GM19467 (cell line): Measurements from ENCODE around the gene MSI2.

Experiments
- ATAC-seq: cut with Tn5 transposase; IDR thresholded peaks from one replicate; pipeline ENCODE4 v1.9.1; 2021; ENCODE audit warnings: mild to moderate bottlenecking, moderate library complexity; ENCODE audit not compliant: unreplicated experiment

MSI2 gene

GRCh38 chr17:57665696-57666095, 409.4 kb downstream of the MSI2 start:
- ATAC-seq = no peak

GRCh38 chr17:57666201-57666870, 410.0 kb downstream of the MSI2 start:
- ATAC-seq = no peak

DNA sequence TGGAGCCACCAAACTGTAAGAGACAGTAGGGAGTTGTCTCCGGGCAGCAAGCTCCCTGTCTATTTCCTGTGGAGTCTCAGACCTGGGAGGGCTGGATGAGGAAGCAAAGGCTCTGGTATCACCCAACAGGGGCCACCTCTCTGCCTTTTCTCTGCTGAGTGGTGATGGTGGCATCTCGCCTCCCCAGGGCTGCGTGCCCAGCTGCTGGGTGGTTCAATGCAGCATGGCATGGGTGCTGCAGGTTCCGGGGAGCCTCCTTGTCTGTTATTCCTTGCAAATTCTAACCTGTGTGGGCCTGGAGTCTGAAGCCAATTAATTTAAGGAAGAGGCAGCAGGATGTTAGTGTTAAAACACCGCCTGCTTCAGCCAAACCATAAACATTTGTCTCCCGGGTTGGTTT, 410.6 kb downstream of the MSI2 start:
- ATAC-seq = no peak

- ATAC-seq = no peak
Observed at GRCh38 chr17:57667461-57667923, 411.2 kb downstream of the MSI2 start.

DNA sequence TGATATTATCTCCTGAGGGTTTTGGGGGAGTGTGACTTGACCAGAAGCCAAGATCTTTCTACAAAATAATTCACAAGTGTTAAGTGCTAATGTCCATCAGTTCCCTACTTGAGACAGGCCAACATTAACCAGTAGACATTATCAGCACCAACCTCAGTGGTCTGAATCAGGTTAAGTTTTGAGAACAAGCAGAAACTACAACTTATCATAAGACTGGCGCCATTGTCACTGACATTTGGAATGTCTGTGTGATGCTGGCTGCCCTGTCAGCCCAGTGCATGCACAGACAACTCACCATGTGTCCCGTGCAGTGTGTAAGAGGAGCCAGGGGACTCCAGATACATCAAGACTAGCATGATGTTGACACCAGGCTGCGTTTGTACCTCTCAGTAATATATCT, 412.0 kb downstream of the MSI2 start:
- ATAC-seq = no peak

DNA sequence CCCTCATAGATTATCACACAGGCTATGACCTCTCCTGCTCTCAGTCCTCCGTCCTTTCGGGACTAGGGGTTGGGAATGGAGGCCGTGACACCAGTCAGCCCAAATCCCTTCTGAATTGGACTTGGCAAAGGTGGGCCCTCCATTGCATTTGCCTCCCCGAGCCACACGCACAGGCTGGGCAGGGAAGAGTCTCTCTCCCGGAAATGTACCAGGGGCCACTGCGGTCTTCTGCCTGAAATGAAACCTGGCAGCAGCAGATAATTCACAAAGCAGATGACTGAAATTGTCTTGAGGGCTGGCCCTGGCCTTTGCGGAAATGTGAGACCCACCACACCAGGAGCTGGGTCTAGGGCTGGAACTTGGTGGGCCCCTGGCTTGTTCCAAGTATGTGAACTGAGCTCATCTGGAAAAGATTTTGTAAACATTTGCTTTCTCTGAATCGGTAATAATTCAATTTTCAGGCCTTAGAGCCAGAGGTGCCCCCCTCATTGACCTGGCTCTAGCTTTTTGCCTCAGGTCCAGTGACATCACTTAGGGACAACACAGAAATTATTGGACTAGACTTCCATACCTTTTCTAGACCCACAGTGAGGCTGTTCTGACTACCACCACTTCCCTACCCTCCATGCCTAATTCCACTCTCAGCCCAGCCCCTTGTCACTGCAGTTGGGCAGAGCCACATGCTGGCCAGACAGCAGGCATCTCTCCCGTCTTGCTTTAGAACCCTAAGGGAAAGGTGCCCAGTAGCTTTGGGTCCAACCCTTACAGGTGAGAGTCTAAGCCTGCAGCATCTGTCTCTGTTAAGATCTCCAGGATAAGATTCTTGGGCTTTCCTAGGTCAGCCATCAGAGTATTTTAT, 413.6 kb downstream of the MSI2 start:
- no peak for ATAC-seq

DNA sequence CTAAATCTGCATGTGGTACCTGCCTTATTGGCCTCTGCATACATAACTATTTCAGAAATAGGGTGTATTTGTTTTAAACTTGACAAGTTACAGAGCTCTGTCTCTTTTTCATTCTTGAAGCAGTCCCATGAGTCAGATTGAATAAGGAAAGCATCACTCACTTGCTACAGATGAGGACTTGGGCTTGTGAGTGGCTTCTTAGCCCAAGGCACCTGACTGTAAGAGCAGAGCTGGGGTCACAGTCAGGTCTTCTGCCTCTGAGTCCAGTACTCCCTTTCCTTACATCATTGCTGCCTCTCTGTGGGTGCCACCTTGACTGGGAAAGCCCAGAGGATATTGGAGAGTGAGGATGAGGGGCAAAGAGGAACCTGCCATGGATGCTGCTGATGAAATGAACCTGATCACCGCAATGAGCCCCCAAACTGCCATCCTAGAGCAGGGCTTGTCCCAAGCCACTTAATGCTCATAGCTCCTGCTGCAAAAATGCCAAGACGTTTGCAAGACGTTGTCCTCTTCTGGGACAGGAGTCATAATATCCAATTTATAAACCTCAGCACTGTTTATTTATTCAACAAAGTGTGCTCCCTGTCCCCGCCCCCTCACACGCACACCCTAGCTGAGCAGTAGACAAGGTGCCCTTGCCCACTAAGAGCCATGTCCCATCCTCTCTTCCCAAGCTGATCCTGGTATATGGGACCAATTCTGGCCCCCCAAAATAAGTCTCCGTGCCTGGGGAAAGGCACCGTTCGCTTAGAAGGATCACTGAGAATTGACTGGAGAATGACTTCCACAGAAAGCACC, 414.6 kb downstream of the MSI2 start:
- no peak for ATAC-seq

DNA sequence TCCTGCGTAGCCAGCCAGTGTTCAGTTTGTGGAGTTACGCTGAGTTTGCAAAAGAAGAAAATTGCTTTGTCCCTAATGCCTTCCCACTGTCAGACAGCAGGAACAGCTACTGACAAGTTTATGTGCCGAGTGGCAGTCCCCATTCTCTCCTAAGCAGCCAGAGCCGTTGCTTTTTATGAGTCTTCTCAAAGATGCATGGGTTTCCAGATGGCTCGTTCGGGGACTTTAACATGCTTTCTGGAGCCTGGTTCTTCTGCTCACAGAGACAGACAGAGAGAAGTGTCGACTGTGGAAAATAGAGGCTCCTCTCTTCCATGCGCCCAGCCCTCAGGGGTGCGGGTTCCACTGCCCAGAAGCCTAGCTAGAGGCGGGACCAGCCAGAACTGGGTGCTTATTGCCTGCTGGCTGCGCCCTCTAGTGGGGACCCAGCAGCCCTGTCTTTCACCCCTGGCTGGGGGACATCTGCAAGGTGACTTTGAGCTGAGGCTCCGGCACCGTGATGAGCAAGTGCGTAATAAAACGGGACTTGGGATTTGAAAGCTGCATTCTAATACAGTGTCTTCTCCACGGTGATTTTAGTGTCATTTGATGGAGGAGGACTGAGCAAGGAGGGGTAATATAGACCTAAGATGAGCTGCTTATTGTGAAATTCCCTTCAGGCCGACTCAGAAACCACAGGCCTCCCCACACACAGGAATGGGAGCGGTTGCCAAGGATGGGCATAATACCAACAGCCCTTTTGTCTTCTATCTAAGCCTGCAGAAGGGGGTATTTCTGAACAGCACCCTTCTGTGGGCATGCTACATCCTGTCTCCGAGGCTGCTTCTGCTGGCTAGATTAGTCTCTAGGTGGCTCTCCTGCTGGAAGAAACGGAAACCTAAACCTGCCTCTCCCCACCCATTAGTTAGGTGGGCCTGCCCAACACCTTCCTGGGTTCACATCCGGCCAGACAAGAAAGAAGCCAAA, 415.6 kb downstream of the MSI2 start:
- ATAC-seq = peak; percentile 66

GRCh38 chr17:57672971-57673370, 416.6 kb downstream of the MSI2 start:
- no peak for ATAC-seq

DNA sequence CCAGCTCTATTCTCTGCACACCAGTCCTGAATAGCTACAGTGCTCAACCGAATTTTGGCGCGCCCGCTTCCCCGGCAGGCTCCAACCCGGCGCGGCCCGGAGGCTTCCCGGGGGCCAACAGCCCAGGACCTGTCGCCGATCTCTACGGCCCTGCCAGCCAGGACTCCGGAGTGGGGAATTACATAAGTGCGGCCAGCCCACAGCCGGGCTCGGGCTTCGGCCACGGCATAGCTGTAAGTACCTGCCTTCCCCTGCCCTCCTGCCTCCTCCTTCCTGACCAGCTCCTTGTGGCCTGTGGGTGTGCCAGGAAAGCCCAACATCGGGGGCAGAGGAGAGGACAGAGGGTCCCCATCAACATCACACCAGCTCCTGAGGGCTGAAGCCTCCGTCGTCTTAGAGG, 418.6 kb downstream of the MSI2 start:
- ATAC-seq = no peak

DNA sequence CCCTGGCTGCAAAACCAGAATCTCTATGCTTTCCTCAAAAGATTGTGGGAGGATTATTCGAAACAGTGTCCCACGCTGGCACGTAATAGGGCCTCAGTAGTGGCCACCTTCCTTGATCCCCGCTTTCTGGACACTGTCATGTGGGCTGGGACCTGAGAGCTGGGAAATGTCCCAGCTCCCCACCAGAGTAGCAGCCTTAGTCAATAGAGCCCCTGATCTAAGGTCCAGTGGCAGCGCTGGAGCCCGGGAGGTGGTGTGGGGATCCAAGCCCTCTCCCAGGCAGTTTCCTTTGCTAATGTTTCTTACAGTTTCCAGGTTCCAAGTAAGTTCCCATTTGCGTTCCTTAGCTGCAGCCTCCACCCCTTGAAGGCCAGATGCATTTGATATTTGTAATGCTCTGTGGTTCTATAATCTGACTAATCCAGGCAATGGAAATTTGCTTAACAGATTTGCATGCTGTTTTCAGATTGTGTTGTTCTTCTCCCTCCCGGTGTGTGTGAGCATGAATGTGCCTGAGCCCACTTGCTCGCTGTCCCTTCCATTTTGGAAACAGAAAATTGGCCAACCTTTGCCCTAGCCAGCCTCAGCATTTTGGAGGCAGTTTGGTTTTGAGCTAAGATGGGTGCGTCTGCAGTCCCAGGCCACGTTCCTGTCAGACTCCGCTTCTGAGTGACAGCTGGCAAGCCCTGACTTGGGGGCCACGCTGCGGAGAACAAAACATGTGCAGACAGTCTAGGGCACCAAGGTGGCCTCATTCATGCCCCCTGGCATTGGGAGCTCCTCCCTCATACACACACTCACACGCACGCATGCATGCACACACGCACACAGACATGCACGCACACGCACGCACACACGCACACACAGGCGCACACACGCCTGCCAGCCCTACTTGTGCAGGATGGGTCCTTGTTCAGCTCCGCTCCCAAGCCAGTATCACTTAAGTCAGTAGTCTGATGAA, 419.4 kb downstream of the MSI2 start:
- no peak for ATAC-seq

GRCh38 chr17:57676543-57676942, 420.2 kb downstream of the MSI2 start:
- ATAC-seq = no peak

GRCh38 chr17:57677301-57677700, 421.0 kb downstream of the MSI2 start:
- ATAC-seq = no peak

DNA sequence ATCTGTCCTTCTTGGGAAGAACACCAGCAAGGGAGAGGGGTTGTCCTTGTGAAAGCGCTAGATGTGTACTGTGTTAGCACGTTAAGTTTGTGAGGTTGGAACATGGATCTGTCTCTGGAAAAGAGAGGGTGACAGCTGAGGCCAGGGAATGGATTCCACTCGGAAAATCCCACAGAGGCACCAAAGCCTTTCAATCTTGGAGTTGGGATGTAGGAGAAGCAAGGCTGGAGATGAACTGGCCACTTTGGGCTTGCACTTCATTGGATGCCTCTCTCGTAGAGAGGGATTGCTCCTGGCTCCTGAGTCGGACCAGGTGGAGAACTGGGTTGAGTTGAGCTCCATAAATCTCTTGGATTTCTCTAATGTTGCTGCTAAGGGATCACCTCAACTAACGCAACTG, 421.5 kb downstream of the MSI2 start:
- ATAC-seq = no peak

GRCh38 chr17:57678393-57678792, 422.1 kb downstream of the MSI2 start:
- no peak for ATAC-seq

DNA sequence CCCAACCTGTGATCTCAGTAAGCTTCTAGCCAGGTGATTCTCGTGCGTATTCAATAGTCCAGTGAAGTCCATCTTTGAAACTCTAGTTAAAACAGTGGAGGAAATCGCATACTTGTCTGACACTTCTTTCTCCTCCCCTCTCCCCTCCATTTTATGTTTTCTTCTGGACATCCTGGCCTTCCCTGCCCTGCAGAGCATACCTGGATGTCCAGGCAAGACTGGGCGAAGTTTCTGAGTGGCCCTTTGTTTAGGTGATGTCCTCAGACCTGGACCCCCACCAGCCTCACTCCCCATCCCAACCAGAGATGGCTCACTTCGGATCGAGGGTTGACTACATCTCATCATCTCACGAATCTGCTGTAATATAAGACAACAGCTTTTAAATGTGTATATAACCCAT, 423.0 kb downstream of the MSI2 start:
- no peak for ATAC-seq

- no peak for ATAC-seq
Observed at GRCh38 chr17:57679906-57680695, 423.8 kb downstream of the MSI2 start.

DNA sequence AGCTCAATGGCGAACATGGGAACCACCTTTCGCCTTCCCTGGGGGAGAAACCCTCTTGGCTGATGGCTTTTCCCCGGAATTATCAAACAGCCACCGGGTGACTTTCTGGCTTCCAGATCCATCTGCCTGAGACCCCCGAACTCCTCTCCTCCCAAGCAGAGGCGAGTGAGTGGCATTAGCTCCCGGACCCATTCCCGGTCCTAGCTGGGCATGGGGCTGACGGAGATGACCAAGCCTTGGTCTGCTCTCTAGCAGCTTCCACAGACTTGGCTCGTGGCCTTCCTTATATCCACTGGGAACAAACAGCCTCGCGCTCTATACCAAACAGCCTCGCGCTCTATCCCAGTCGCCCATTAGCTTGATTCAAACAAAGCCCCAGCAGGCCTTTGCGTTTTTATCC, 426.4 kb downstream of the MSI2 start:
- ATAC-seq = no peak
